Liver (tissue), 3 donors: Measurements from ENCODE around the gene ARHGAP21.

Experiments
- CTCF ChIP-seq: fragments of 150-350 bp; IDR thresholded peaks from 2 replicates; pipeline ENCODE4 v1.5.1; 2017; ENCODE audit warnings: improper control_type of control experiment, low read depth, low read length; ENCODE audit not compliant: missing input control
- EGR1 ChIP-seq, 2 donors: IDR thresholded peaks; 2 replicates each; pipeline ENCODE4 v1.6.1; 2016 to 2018; ENCODE audit warnings: antibody characterized with exemption in 2 of 2, low read depth in 2 of 2
- FOXA1 ChIP-seq: IDR thresholded peaks from 2 replicates; pipeline ENCODE4 v1.6.1; 2016; ENCODE audit warnings: antibody characterized with exemption
- HNF4A ChIP-seq, 2 donors: conservative IDR thresholded peaks; 2 replicates each; pipeline ENCODE4 v1.6.1; 2016; ENCODE audit warnings: antibody characterized with exemption in 2 of 2, mild to moderate bottlenecking in 2 of 2
- RAD21 ChIP-seq, 2 donors: IDR thresholded peaks; 2 replicates each; pipeline ENCODE4 v1.6.1; 2016; ENCODE audit warnings: antibody characterized with exemption in 2 of 2, mild to moderate bottlenecking in 2 of 2
- TAF1 ChIP-seq: conservative IDR thresholded peaks from 2 replicates; pipeline ENCODE4 v1.6.1; 2016; ENCODE audit warnings: antibody characterized with exemption, mild to moderate bottlenecking
- TF ChIP-seq, protein P1 (sequence below): IDR thresholded peaks from 2 replicates; pipeline ENCODE4 v1.6.1; 2016; ENCODE audit warnings: antibody characterized with exemption
- TF ChIP-seq, protein P2 (sequence below): IDR thresholded peaks from 2 replicates; pipeline ENCODE4 v1.6.1; 2016; ENCODE audit warnings: antibody characterized with exemption, mild to moderate bottlenecking
- TF ChIP-seq, protein P3 (sequence below): IDR thresholded peaks from 2 replicates; pipeline ENCODE4 v1.6.1; 2016; ENCODE audit warnings: antibody characterized with exemption
- donor health status: healthy.
- donor health status: healthy.

DNA sequence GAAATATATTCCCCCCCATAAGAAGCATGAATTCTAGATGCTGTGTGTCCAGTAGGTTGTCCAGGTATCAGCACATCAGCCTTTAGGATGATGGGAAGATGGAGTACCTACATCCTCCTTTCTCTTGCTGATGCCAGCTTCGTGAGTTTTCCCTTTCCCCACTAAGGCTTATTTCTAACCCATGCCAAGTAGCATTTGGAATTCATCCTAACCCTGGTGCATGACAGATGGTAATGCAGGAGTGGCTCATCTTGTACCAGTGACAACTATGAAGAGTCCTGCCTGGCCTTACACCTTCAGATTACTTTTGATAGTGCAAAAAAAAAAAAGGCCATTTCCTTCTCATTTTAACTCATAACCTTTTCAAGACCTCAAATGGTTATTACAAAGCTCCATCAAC is 58.7 kb downstream of the ARHGAP21 start:
- TF ChIP-seq CTCF (no peak), HNF4A (conservative IDR thresholded peaks at IDR 0.05) (no peak), FOXA1 (no peak), RAD21 (IDR thresholded peaks at IDR 0.05) (no peak), EGR1 (IDR thresholded peaks at IDR 0.05; ENCODE audit: low read depth in 2 of 2) (no peak), TAF1 (no peak)
- TF ChIP-seq, protein P1, sequence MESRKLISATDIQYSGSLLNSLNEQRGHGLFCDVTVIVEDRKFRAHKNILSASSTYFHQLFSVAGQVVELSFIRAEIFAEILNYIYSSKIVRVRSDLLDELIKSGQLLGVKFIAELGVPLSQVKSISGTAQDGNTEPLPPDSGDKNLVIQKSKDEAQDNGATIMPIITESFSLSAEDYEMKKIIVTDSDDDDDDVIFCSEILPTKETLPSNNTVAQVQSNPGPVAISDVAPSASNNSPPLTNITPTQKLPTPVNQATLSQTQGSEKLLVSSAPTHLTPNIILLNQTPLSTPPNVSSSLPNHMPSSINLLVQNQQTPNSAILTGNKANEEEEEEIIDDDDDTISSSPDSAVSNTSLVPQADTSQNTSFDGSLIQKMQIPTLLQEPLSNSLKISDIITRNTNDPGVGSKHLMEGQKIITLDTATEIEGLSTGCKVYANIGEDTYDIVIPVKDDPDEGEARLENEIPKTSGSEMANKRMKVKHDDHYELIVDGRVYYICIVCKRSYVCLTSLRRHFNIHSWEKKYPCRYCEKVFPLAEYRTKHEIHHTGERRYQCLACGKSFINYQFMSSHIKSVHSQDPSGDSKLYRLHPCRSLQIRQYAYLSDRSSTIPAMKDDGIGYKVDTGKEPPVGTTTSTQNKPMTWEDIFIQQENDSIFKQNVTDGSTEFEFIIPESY = no peak
- TF ChIP-seq, protein P2, sequence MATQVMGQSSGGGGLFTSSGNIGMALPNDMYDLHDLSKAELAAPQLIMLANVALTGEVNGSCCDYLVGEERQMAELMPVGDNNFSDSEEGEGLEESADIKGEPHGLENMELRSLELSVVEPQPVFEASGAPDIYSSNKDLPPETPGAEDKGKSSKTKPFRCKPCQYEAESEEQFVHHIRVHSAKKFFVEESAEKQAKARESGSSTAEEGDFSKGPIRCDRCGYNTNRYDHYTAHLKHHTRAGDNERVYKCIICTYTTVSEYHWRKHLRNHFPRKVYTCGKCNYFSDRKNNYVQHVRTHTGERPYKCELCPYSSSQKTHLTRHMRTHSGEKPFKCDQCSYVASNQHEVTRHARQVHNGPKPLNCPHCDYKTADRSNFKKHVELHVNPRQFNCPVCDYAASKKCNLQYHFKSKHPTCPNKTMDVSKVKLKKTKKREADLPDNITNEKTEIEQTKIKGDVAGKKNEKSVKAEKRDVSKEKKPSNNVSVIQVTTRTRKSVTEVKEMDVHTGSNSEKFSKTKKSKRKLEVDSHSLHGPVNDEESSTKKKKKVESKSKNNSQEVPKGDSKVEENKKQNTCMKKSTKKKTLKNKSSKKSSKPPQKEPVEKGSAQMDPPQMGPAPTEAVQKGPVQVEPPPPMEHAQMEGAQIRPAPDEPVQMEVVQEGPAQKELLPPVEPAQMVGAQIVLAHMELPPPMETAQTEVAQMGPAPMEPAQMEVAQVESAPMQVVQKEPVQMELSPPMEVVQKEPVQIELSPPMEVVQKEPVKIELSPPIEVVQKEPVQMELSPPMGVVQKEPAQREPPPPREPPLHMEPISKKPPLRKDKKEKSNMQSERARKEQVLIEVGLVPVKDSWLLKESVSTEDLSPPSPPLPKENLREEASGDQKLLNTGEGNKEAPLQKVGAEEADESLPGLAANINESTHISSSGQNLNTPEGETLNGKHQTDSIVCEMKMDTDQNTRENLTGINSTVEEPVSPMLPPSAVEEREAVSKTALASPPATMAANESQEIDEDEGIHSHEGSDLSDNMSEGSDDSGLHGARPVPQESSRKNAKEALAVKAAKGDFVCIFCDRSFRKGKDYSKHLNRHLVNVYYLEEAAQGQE = no peak
- TF ChIP-seq, protein P3, sequence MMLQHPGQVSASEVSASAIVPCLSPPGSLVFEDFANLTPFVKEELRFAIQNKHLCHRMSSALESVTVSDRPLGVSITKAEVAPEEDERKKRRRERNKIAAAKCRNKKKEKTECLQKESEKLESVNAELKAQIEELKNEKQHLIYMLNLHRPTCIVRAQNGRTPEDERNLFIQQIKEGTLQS = no peak
